Stimulated activated CD8-positive, alpha-beta memory T cell treated with anti-CD3 and anti-CD28 coated beads, Interleukin-12 subunit alpha, Interleukin-12 subunit beta, amount 100 ng/mL, for 1 hour (primary cell): ENCODE data around the gene FYN.

Source experiments
- DNase-seq: peaks from one replicate; pipeline ENCODE4 v3.0.0-alpha.2; 2020; ENCODE audit warnings: low read depth

Gene FYN

DNA sequence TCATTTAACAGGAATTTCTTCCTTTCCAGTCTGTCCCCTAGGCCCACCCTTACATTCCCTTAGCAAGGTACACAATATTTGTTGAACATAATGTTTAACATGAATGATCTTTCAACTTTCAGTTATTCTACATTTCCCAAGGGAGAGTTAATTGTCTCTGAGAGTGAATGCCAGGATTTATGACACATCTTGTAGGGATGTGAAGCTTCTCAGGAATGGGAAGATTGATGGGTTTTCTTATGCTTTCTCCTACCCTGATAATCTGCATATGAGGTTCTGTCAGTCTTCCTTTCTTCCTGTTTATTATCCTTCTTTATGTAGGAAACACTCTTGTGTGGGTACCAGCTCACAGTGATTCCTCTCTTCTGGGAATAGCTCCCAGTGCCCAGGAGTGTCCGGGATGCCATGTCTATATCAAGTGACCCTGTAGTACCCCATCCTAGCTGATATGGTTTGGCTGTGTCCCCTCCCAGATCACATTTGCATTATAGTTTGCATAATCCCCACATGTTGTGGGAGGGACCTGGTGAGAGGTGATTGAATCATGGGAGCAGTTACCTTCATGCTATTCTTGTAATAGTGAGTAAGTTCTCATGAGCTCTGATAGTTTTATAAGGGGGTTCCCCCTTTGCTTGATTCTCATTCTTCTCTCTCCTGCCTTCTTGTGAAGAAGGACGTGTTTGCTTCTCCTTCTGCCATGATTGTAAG, 7.1 kb upstream of the FYN start:
- DNase-seq = no peak

DNA sequence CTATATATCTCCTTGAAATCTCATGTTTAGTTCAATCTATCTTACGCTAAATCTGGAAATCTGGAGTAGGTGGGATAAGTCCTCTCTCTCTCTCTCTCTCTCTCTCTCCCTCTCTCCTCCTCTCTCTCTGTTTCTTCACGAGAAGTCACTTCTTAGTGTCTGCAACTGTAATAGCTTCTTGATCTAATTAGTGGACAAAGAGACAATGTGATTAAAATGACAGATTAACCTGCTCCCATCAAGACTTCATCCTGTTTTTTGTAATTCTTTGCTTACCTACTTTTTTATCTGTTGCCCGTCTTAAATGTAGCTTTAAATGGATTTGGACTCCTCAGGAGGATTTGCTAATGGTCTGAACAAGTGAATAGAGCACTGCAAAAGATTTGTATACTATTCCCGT, 2.5 kb upstream of the FYN start:
- DNase-seq = no peak

DNA sequence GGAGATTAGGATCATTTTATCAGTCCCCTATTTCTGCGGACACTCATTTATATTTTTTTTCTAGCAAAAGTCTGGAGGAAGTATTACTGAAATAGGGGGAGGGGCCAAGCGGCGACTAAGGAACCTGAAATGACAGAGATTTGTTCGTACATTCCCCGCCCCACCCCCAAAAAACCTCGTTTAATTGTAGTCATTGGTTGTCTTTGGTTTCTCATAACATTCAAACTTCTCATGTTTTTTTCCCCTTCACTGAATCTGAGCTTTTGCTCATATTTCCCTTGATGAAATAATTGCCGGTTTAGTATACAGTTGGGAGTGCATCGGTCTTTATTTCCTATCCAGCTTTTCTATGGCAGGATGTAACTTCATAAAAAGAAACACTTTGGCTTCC, 768 bp upstream of the FYN start:
- DNase-seq = no peak

DNA sequence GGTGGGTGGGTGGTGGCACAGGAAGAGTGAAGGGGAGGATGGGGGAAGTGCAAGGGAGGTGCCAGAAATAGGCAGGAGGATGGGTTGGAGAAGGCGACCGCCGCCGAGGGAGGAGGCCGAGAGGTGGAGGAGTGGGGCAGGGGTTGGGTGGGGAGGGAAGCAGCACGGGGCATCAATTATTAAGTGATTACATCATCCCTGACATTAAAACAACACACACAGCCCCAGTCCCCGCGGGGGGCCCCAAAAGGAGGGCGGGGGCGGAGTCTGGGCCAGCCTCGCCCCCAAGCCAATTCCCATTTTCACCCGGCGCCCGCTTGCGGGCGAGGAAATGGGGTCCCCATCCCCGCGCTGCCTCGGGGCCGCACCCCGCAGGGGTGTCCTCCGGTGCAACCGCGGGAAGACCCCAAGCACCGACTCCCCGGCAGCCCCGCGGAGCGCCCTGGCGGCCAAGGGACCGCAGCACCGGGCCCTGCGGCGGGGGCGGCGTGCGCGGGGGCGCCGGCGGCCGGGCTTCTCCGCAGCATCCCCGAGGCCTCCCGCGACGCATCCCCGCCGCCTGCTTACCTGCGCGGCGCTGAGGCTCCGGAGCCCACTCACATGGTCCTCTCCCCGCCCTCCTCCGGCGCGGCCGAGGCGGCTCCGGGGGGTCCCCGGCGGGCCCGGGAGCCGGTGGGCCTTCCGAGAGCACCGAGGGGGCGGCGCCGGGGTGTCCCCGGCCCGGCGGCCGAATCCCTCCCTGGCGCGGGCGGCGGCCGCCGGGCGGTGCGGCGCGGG, 663 bp downstream of the FYN start:
- DNase-seq = peak; percentile 43

DNA sequence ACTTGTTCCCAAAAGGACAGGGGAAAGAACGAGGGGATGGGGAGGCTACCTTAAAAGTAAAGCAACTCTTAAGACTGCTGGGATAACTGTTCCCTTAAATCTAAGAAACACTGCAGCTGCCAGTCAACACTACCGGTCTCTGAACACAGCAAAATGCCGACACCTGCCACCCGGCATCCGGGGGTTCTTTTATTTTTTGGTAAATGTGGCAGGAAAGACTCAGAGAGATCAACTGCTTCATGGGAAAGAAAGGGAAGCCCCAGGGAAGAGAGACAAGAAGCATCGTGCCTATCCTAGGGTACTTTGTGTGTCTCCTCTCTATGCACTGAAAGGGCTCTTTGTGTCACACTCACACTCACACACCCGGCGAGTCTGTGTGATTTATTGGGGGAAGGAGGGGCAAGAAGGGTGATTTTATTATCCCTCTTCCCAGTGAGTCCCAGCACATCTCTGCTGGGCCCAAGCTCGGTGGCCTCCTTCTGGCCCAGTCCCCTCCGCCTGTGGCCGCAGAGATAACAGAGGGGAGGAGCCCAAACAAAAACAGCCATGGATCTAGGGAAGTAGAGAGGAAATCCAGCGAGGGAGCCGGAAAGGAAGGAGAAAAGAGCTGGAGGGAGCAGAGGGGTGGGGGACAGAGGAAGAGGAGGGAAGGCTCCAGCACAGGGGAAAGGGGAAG, 1.4 kb downstream of the FYN start:
- DNase-seq = no peak

DNA sequence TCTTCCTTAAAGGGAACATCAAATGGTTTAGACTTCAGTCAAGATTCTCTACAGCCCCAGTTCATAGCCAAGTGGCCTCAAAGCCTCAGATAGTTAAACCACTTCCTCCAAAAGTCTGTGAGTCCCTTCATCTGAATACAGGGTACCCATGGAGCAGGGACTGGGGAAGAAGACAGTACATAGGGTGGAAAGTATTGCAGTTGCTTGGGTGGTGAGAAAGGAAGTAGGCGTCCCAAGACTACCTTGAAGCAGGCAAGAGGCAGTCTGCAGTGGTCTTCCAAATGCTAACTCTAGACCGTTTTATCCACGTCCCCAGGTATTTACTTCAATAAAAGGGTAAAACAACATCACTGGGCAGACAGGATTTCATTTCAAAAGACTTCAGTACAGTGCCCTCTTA, 2.0 kb downstream of the FYN start:
- DNase-seq = peak; percentile 37

DNA sequence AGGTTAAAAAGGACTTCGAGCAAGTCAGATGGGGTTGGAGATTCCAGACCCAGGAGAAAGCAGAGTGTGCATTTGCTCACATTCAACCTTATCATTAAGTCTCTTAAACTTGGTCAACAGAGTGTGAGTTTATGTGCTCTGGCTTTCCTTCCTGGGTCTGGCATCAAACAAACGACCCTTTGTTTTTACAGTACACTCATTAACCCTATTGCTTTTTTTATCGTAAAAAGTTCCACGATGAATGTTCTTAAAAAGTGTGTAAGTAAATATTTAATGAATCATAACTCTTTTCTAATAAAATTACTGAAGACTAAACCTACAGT, 2.5 kb downstream of the FYN start:
- no peak for DNase-seq

DNA sequence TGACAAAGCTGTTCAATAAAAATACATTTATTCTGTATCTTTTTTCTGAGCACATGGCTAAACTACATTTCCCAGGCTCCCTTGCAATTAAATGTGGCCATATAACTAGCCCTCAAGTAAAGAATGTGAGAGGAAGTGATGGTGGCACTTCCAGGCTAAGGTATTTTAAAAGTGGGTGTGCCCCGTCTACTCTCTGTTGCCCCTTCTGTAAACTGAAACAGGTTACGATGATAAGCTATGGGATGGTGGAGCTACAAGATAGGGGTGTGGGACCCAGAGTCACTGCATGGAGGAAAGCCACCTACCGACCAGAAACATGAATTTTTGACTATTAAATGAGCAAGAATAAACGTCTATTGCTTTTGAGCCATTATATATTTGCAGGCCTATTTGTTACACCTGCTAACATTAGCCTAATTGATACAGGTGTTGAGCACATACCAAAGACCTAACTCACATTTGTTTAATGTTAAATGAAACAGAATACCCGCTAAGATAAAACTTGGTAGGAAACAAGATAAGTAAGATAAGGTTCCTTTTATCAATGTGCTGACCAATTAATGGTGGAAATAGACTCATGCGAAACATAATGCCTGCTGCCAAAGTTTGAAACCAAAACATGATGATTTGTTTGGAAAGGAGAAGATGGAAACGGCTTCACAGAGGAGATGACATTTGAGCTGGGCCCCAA, 3.1 kb downstream of the FYN start:
- no peak for DNase-seq

DNA sequence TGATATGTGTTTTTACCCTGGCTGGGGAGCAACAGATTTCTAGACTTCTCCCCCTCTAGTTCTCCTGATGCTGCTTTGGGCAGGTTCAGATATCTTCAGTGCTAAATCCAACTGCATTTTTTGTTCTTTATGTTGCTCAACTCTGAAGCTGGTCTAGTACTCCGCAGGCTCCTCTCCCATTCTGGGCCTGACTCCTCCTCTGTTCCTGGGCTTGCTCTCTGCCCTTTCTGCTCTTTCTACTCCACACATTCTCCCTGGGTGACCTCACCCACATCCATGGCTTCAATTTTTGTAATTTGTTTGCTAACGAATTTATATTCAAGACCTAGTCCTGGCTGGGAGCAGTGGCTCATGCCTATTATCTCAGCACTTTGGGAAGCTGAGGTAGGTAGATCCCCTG, 6.4 kb downstream of the FYN start:
- DNase-seq = no peak

DNA sequence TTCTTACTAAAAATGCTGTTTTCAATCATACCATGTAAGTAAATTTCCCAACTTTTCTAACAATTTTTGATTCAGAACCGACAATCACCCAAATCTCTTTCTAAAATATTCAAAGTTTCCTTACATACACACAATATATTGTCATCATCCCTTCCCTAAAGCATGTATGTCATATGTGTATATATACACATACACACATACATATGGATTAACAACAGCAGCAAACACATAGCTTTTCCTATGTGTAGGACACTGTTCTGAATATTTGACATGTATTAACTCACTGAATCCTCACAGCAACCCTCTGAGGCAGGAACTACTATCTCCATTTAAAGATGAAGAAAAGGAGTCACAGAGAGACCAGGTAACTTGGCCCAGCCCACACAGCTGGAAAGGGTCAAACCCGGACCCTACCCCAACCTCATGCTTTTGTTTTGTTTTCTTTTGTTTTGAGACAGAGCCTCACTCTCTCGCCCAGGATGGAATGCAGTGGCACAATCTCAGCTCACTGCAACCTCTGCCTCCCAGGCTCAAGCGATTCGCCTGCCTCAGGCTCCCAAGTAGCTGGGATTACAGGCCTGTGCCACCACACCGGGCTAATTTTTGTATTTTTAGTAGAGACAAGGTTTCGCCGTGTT, 7.2 kb downstream of the FYN start:
- no peak for DNase-seq

DNA sequence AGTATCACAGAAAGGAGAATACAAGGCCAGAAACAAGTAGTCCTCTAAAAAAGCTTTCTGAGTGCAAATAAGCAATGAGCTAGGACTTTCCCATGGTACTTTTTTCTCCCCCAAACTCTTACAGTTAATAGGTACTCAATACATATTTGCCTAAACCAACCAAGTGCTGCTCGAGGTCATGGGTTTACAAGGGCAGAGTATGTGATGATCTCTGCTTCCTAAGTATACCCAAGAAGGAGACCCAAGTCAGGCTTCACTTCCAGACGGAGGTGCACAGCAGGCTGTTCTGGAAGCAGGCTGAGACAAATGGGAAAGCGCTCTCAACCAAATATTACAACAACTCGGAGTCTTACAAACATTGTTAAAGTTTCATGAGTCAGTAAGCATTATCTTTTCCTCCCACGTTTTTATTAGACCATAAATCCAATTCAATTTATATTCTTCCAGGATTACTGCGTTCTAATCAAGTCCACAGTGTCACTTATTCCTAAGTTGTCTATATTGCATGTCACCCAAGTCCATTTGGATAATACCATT, 8.1 kb downstream of the FYN start:
- no peak for DNase-seq

DNA sequence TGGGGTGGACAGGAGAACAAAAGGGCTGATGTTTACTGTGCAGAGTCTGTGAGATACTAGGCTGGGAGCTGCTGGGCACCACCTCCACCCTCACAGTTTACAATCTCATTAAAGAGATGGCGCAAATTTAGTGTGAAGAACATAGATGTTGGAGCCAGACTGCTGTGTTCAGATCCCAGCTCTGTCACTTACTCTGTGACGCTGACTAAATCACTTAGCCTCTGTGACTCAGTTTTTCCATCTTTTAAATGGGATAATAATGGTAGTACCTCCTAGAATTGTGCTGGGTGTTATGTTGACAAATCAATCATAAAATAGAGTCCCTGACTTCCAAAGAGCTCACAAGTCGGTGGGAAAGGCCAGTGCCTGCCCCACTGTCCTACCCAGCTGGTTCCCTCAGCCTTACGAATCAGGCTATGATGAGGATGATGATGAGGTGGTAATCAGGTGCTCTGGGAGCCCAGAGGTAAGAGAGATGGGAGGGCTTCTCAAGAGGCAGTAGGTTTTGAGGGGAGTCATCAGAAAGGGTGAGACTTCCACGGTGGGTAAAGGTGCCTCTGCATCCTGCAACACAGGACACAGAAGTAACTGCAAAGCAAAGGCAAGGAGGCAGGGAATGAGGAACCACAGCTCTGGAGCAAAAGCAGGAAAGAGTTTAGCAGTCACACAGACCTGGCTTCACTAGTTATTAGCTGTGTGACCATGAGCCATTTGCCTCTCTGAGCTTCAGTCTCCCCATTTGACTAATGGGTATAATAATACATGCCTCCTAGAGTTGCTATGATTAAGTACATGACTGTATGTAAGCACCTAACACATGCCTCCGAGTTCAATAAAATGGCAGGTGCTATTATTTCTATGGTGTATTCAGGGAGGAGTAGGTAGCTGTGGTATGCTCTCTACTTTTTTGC, 8.9 kb downstream of the FYN start:
- no peak for DNase-seq

DNA sequence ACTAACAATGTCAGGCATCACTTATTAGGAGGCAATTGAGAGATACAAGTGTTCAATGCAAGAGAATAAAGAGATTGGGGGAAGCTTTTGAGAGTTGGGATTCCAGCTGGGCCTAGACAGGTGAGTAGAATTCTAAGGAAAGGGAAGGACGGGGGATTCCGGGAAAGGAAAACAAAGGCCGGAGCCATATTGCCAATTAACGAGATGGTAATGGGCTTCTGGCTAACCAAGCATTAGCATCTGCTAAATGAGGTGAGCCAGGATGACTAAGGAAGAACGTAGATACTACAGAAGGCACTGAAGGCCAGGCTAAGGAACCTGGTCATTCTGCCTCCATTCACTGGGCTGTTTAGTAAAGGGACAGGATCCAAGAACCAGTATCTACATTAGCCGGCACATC, 10.5 kb downstream of the FYN start:
- no peak for DNase-seq

DNA sequence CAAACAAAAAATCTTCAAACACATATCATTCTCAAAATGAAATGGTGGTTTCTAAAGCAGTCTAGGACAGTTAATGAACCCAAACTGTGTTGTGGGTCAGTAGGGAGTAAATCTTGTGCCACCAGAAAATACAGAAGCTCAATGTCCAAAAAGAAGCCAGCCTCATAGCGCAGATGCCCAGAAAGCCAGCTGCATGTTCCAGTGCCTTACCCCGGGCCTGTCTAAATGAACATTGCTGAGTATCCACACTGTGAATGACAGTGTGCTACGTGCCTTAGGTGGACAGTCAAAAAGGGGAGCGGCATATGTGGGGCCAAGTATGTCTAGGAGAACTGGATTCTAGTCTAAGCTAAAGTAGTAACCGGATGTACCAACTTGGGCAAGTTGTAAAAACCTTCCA, 10.9 kb downstream of the FYN start:
- DNase-seq = no peak

DNA sequence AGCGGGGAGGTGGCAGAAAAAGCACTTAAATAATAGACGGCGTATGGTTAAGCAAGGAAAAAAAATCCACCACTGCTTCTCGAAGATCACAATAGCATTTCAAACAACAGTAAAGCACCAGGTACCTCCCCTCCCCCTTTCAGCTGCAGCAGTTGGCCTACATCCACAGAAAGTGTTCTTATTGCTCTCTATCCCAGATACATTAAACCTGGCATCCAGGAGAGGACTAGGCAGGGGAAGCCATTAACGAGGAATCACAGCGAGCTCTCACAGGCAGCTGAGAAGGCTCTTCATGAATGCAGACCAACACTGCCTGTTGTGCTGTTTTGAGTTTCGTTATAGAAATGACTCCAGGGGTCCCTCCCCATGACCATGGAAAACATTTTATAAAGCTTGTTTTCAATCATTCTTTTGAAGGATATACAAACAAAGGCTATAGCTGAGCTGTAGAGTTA, 11.8 kb downstream of the FYN start:
- DNase-seq = no peak

DNA sequence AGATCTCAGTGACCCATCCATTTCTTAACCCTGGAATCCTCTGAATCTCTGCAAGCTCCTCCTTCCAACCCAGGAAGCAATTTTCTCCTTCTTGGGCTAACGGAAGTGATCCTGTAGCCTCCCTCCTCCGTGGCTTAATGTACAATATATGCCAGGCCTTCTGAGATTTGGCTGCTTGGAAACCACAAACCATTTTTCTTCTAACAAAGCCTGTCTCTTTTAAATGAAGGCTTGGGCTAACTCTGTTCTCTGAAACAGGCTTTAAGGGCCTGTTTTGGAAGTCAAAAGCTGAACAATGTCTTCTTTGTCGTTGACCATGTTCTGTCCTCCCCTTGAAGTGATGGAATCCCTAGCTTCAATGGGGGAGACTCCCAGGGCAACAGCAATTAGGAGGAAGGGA, 14.9 kb downstream of the FYN start:
- no peak for DNase-seq

DNA sequence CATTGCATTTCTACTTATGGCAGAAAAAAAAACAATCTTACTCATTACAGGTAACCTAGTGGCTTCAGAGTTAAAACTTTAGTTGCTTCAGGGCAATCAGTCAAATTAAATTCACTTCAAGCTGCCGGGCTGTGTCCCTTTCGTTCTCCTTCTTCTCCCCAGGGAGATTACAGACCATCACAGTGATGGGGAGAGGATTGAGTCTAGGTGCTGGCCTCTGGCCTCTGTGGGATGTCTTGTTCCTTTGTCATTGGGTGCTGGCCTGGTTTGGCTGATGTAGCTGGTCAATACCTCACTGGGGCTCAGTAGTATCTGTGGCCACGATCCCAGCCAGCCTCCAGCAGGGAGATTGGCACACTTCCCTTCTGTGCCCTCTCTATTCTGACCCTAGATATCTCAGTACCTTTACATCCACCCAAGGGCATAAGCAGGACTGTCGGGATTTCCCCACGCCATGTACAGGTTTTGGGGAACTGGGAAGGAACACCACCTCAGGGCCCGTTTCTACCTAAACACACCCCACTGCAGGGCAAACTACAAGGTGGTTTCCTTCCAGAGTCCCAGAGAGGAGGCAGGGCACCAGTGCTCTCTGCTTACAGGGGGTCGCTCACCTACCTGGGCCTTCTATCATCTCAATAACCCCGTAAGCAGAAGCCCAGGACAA, 15.4 kb downstream of the FYN start:
- no peak for DNase-seq

DNA sequence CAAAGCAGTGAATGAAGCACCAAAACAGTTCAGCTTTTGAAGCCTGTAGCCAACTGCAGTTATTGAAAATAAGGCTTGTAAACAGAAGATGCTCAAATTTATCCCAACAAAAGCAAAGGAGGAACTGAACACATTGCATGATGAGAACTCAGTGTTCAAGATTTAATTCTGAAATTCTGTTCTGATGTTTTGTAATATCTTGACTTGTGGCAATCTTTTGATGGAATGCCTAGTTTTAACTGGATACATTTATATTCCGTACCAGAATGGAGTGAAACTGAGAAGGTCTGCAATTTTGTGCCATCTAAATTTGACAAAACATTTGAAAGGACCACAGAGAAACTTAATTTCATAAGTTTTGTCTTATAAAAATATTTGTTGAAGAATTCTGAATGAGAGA, 17.5 kb downstream of the FYN start:
- no peak for DNase-seq

DNA sequence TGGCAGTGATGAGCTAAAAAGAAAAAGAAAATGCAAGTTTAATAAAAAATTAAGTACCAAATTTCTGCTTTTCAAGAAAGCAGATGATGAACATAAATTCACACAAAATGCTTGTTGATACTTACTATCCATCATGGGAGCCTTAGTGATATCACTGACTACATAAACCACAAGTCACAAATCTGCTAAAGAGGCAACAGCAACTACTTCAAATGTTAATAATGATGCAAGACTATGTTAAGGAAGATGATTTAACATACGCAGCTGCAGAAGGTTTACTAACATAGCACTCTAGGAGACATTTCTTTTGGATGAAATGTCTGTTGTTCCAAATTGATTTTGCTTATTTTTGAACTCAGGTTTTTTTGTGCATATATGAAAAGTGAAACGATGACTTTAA, 18.6 kb downstream of the FYN start:
- DNase-seq = no peak

DNA sequence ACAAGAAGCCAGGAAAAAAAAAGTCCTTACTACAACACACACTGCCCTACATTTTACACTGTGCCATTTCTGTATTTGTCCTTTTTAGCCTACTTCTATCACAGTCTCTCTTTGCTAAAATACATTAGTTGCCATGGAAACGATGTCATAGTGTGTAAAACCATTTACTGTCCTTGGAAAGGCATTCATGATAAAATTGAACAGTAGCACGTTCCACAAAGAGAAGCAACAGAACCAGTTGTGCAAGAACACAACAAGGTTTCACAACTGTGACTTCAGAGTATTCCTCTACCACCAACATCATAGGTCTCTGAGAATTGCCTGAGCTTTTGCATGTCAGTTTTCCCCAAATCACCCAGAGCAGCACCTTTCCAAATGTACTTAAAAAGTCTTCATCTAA, 20.5 kb downstream of the FYN start:
- no peak for DNase-seq
